SK-N-SH (cell line): ENCODE data around the gene MAPK6. TPM values are rescaled to one million over a fixed set of nuclear protein-coding genes. Genes with fewer than 3 reads are reported as not detected.

Experiments used
- CTCF ChIA-PET: fragments of 300-600, 350-600 bp; formaldehyde crosslinking; extraction: SDS; loops from one replicate; lab custom pipeline; 2021; lab: Yijun Ruan, JAX
- POLR2A ChIA-PET: fragments of 350-600 bp; sonication (Branson Sonifier 250); formaldehyde crosslinking; extraction: SDS; loops from one replicate; lab custom pipeline; 2020; ENCODE audit warnings: antibody characterized with exemption, inconsistent platforms; lab: Yijun Ruan, JAX
- DNase-seq: peaks from one replicate; pipeline ENCODE4 v3.0.0; 2012
- H2AFZ ChIP-seq: fragments of 200-600 bp; sonication (generic); 2 replicates; pipeline ENCODE4 v1.8.1; 2016; ENCODE audit warnings: antibody characterized with exemption, mild to moderate bottlenecking, low read depth
- H3F3A ChIP-seq: fragments of 200-600 bp; sonication (generic); replicated peaks from 2 replicates; pipeline ENCODE3; 2016; ENCODE audit warnings: antibody characterized with exemption, mild to moderate bottlenecking; ENCODE audit not compliant: insufficient read depth
- H3K27ac ChIP-seq, 2 experiments: fragments of 200-500 bp in 1 of 2; fragments of 200-600 bp in 1 of 2; sonication (Bioruptor generic) in 1 of 2; sonication (generic), shearing (Covaris generic) in 1 of 2; 2 replicates each; pipeline versions ENCODE4 v1.5.1 to v1.6.1; 2014 to 2016; ENCODE audit warnings: low read depth in 2 of 2, inconsistent platforms in 1 of 2, low read length in 1 of 2, mild to moderate bottlenecking in 1 of 2, mixed read lengths in 1 of 2
- H3K27me3 ChIP-seq: fragments of 200-600 bp; sonication (generic), shearing (Covaris generic); 2 replicates; pipeline ENCODE4 v1.6.1; 2016; ENCODE audit warnings: mixed run types; ENCODE audit not compliant: insufficient read depth
- H3K36me3 ChIP-seq, 2 experiments: fragments of 200-500 bp in 1 of 2; fragments of 200-600 bp in 1 of 2; sonication (Bioruptor generic) in 1 of 2; sonication (generic) in 1 of 2; replicated peaks in 1 of 2; 2 replicates each; pipeline versions ENCODE3 to v1.5.1; 2014 to 2016; ENCODE audit warnings: low read length in 1 of 2, mild to moderate bottlenecking in 1 of 2; ENCODE audit not compliant: insufficient read depth in 2 of 2, control insufficient read depth in 1 of 2
- H3K4me1 ChIP-seq, 2 experiments: fragments of 200-500 bp in 1 of 2; fragments of 200-600 bp in 1 of 2; sonication (Bioruptor generic) in 1 of 2; sonication (generic), shearing (Covaris generic) in 1 of 2; 2 replicates each; pipeline versions ENCODE4 v1.5.1 to v1.6.1; 2014 to 2016; ENCODE audit warnings: low read depth in 1 of 2, low read length in 1 of 2, mixed run types in 1 of 2; ENCODE audit not compliant: insufficient read depth in 2 of 2, control insufficient read depth in 1 of 2
- H3K4me2 ChIP-seq: fragments of 200-600 bp; sonication (generic), shearing (Covaris generic); 2 replicates; pipeline ENCODE4 v1.6.1; 2017; ENCODE audit warnings: mixed run types
- H3K4me3 ChIP-seq, 2 experiments: fragments of 200-500 bp in 1 of 2; fragments of 200-600 bp in 1 of 2; sonication (Bioruptor generic) in 1 of 2; sonication (generic), shearing (Covaris generic) in 1 of 2; 2 replicates each; pipeline versions ENCODE4 v1.5.1 to v1.8.1; 2014 to 2016; ENCODE audit warnings: low read depth in 2 of 2, inconsistent platforms in 1 of 2, low read length in 1 of 2, mild to moderate bottlenecking in 1 of 2, mixed read lengths in 1 of 2, moderate library complexity in 1 of 2
- H3K79me2 ChIP-seq: fragments of 200-600 bp; sonication (generic); 2 replicates; pipeline ENCODE4 v1.8.1; 2017; ENCODE audit warnings: mild to moderate bottlenecking; ENCODE audit not compliant: insufficient read depth
- H3K9ac ChIP-seq: fragments of 200-600 bp; sonication (generic); 2 replicates; pipeline ENCODE4 v1.6.1; 2017; ENCODE audit warnings: mixed run types
- H3K9me2 ChIP-seq: fragments of 200-600 bp; sonication (generic); 2 replicates; pipeline ENCODE4 v1.6.1; 2017; ENCODE audit warnings: mixed run types
- H3K9me3 ChIP-seq: fragments of 200-600 bp; sonication (generic); 2 replicates; pipeline ENCODE4 v1.6.1; 2017; ENCODE audit warnings: mixed run types, mild to moderate bottlenecking, moderate library complexity
- H4K20me1 ChIP-seq: fragments of 200-600 bp; sonication (generic); 2 replicates; pipeline ENCODE4 v1.6.1; 2017; ENCODE audit warnings: mild to moderate bottlenecking, mixed run types; ENCODE audit not compliant: insufficient read depth
- CHD2 ChIP-seq: fragments of 150-350 bp; IDR thresholded peaks from 2 replicates; pipeline ENCODE4 v1.6.1; 2018; ENCODE audit warnings: low read length; ENCODE audit not compliant: partially characterized antibody
- EP300 ChIP-seq, 2 experiments: IDR thresholded peaks; 2 replicates each; pipeline versions ENCODE4 v1.4.0 to v1.6.1; 2012; ENCODE audit warnings: borderline replicate concordance in 1 of 2, low read depth in 1 of 2, low read length in 1 of 2
- FOXJ3 ChIP-seq: sonication (generic); formaldehyde crosslinking; IDR thresholded peaks from 2 replicates; pipeline ENCODE4 v1.5.1; 2020; ENCODE audit warnings: mild to moderate bottlenecking, missing genetic modification reagents
- GATA2 ChIP-seq: sonication (generic); formaldehyde crosslinking; IDR thresholded peaks from 2 replicates; pipeline ENCODE4 v1.5.0; 2020; ENCODE audit warnings: mild to moderate bottlenecking, missing genetic modification reagents
- NFIC ChIP-seq: IDR thresholded peaks from 2 replicates; pipeline ENCODE4 v1.4.0; 2012; ENCODE audit warnings: borderline replicate concordance
- NRF1 ChIP-seq: IDR thresholded peaks from 2 replicates; pipeline ENCODE4 v1.6.1; 2012; ENCODE audit warnings: low read depth, mild to moderate bottlenecking, low read length
- POLR2AphosphoS5 ChIP-seq: IDR thresholded peaks from 2 replicates; pipeline ENCODE4 v1.6.1; 2012; ENCODE audit warnings: low read depth, low read length
- SIN3A ChIP-seq: IDR thresholded peaks from 2 replicates; pipeline ENCODE4 v1.6.1; 2012; ENCODE audit warnings: low read depth, mild to moderate bottlenecking, low read length, moderate library complexity, borderline replicate concordance
- SMC3 ChIP-seq: IDR thresholded peaks from 2 replicates; pipeline ENCODE4 v1.6.1; 2012; ENCODE audit warnings: low read depth, low read length, improper control_type of control experiment
- TAF1 ChIP-seq: IDR thresholded peaks from 2 replicates; pipeline ENCODE4 v1.6.1; 2012; ENCODE audit warnings: low read depth, mild to moderate bottlenecking, low read length, moderate library complexity, borderline replicate concordance
- TCF12 ChIP-seq: IDR thresholded peaks from 2 replicates; pipeline ENCODE4 v1.4.0; 2012
- USF1 ChIP-seq: IDR thresholded peaks from 2 replicates; pipeline ENCODE4 v1.4.0; 2012; ENCODE audit warnings: low read depth, borderline replicate concordance
- YY1 ChIP-seq: IDR thresholded peaks from 2 replicates; pipeline ENCODE4 v1.4.0; 2012; ENCODE audit warnings: low read depth, mild to moderate bottlenecking
- WGBS: methylation state at CpG from one replicate; pipeline ENCODE4 v1.1.6; 2017; ENCODE audit warnings: low lambda C conversion rate; 5-methylcytosine and 5-hydroxymethylcytosine counted together
- polyA plus RNA-seq, 3 experiments: library from polyadenylated mRNA; depleted of rRNA; stranded (reverse); fragments of >200 nt; gene quantifications; 2 replicates each; pipeline ENCODE4 v1.2.3, GENCODE V29; 2012
- TF ChIP-seq, protein P1 (sequence below): IDR thresholded peaks from 2 replicates; pipeline ENCODE4 v1.6.1; 2012; ENCODE audit warnings: mild to moderate bottlenecking, low read depth, low read length, moderate library complexity
- TF ChIP-seq, protein P2 (sequence below): IDR thresholded peaks from 2 replicates; pipeline ENCODE4 v1.4.0; 2012; ENCODE audit warnings: low read depth
- TF ChIP-seq, protein P3 (sequence below): fragments of 150-350 bp; IDR thresholded peaks from 2 replicates; pipeline ENCODE4 v1.6.1; 2016; ENCODE audit warnings: mild to moderate bottlenecking, low read depth, low read length

The MAPK6 gene
- polyA plus RNA-seq, 1 of the 3 experiments (the other 2 are of a cell fraction): 16.9 TPM

DNA sequence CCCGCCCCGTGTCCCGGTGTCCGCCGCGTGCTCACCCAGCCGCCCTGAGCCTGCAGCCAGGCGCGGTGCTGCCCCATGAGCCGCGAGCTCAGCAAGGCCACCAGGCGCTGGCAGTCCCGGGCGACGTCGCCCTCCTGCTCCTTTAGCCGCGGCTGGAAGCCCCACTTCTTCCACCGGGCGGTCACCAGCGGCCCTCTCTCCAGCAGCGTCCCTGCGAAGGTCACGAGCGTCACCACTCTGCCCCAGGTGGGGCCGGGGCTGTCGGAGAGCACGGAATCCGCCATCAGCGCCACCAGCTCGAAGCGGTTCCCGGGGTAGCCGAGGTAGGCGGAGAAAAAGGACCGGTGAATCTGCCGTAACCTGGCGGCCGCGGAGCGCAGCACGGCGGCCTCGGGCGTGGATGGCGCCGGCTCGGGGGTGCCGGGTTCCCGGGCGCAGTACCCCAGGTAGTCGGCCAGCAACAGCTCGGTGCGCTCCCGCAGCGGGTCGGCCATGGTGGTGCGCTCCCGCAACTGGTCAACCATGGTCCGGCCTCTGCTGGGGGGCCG, 93.3 kb downstream of the MAPK6 start (continued):
- TF ChIP-seq, protein P1, sequence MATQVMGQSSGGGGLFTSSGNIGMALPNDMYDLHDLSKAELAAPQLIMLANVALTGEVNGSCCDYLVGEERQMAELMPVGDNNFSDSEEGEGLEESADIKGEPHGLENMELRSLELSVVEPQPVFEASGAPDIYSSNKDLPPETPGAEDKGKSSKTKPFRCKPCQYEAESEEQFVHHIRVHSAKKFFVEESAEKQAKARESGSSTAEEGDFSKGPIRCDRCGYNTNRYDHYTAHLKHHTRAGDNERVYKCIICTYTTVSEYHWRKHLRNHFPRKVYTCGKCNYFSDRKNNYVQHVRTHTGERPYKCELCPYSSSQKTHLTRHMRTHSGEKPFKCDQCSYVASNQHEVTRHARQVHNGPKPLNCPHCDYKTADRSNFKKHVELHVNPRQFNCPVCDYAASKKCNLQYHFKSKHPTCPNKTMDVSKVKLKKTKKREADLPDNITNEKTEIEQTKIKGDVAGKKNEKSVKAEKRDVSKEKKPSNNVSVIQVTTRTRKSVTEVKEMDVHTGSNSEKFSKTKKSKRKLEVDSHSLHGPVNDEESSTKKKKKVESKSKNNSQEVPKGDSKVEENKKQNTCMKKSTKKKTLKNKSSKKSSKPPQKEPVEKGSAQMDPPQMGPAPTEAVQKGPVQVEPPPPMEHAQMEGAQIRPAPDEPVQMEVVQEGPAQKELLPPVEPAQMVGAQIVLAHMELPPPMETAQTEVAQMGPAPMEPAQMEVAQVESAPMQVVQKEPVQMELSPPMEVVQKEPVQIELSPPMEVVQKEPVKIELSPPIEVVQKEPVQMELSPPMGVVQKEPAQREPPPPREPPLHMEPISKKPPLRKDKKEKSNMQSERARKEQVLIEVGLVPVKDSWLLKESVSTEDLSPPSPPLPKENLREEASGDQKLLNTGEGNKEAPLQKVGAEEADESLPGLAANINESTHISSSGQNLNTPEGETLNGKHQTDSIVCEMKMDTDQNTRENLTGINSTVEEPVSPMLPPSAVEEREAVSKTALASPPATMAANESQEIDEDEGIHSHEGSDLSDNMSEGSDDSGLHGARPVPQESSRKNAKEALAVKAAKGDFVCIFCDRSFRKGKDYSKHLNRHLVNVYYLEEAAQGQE: no peak

GRCh38 chr15:52113235-52113634, 94.2 kb downstream of the MAPK6 start:
- DNase-seq: no peak
- H3F3A ChIP-seq: peaks cover 4% of the 10 kb centered on the region
- ChIA-PET CTCF (interaction anchor here (0.8 to 2.0 kb wide), 2 partner anchors 10 to 30 kb away, joined by 3 to 5 read pairs; no protein-coding TSS in a partner anchor), POLR2A (no interaction called here)
- H3K27ac ChIP-seq: no peak overlapping the region
- TF ChIP-seq USF1: no peak
- no peak for TF ChIP-seq NRF1
- TF ChIP-seq YY1: no peak
- TF ChIP-seq CHD2: no peak
- no peak for TF ChIP-seq NFIC
- no peak for TF ChIP-seq FOXJ3 (CRISPR knock-in tag)
- TF ChIP-seq POLR2AphosphoS5: no peak
- TF ChIP-seq SMC3: no peak
- TF ChIP-seq, protein P2, sequence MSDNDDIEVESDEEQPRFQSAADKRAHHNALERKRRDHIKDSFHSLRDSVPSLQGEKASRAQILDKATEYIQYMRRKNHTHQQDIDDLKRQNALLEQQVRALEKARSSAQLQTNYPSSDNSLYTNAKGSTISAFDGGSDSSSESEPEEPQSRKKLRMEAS: no peak
- TF ChIP-seq, protein P3, sequence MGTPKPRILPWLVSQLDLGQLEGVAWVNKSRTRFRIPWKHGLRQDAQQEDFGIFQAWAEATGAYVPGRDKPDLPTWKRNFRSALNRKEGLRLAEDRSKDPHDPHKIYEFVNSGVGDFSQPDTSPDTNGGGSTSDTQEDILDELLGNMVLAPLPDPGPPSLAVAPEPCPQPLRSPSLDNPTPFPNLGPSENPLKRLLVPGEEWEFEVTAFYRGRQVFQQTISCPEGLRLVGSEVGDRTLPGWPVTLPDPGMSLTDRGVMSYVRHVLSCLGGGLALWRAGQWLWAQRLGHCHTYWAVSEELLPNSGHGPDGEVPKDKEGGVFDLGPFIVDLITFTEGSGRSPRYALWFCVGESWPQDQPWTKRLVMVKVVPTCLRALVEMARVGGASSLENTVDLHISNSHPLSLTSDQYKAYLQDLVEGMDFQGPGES: no peak
- no peak for TF ChIP-seq SIN3A
- no peak for TF ChIP-seq TAF1
- TF ChIP-seq EP300 (IDR thresholded peaks at IDR 0.05; ENCODE audit: borderline replicate concordance in 1 of 2, low read depth in 1 of 2, low read length in 1 of 2): no peak
- TF ChIP-seq GATA2 (CRISPR knock-in tag): no peak
- TF ChIP-seq TCF12: no peak
- peaks cover 4 to 9% of the 10 kb centered on the region in 2 experiments; a peak in 1 of 4 replicates for H3K4me1 ChIP-seq
- H4K20me1 ChIP-seq: no peaks in the 10 kb centered on the region
- H3K9me2 ChIP-seq: no peaks in the 10 kb centered on the region
- 100% methylated on average over 3 of the region's 3 CpGs for WGBS
- no peaks in the 10 kb centered on the region for H3K27me3 ChIP-seq
- H3K36me3 ChIP-seq: no peaks in the 10 kb centered on the region
- H3K79me2 ChIP-seq: no peaks in the 10 kb centered on the region
- H3K4me3 ChIP-seq: no peak overlapping the region
- H3K4me2 ChIP-seq: no peak overlapping the region
- no peak overlapping the region for H3K9ac ChIP-seq
- H2AFZ ChIP-seq: no peak overlapping the region
- H3K9me3 ChIP-seq: no peaks in the 10 kb centered on the region
